Choroid plexus epithelial cell (primary cell): ENCODE measurements around the gene GRK3.

Experiments used
- DNase-seq: peaks from one replicate; pipeline ENCODE4 v3.0.0-alpha.2; 2010; ENCODE audit warnings: low read depth
- H3K4me3 ChIP-seq: 2 replicates; pipeline ENCODE4 v1.5.1; 2011; ENCODE audit warnings: low read depth, mild to moderate bottlenecking, control low read depth, low read length, moderate library complexity
- CTCF ChIP-seq: conservative IDR thresholded peaks from 2 replicates; pipeline ENCODE4 v1.5.1; 2011; ENCODE audit warnings: low read depth, mild to moderate bottlenecking, control low read depth, inconsistent platforms, low read length, moderate library complexity

The GRK3 gene

DNA sequence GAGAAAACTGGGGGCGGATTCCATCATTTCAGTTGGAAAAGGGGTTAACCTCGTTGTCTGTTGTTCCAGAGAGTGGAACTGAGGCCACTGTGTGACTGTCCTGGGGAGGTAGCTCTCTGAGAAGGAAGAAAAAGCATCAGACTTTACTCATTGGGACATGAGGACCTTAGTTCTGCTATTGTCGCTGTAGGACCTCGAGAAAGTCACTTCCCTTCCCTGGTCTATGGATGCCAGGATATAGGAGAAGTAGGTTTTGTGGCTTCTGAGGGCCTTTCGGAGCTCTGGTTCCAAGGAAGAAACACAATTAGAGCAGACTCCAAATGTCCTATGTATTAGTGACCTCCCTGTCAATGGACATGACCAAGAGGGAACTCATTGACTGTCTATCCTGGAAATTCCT, 183.7 kb downstream of the GRK3 start:
- no peak for TF ChIP-seq CTCF
- H3K4me3 ChIP-seq = no peak overlapping the region
- no peak for DNase-seq

GRCh38 chr22:25748704-25749103, 184.2 kb downstream of the GRK3 start:
- no peak for DNase-seq
- TF ChIP-seq CTCF = no peak
- H3K4me3 ChIP-seq = no peak overlapping the region

GRCh38 chr22:25749420-25750169, 185.1 kb downstream of the GRK3 start:
- DNase-seq = no peak
- no peak overlapping the region for H3K4me3 ChIP-seq
- TF ChIP-seq CTCF = no peak

DNA sequence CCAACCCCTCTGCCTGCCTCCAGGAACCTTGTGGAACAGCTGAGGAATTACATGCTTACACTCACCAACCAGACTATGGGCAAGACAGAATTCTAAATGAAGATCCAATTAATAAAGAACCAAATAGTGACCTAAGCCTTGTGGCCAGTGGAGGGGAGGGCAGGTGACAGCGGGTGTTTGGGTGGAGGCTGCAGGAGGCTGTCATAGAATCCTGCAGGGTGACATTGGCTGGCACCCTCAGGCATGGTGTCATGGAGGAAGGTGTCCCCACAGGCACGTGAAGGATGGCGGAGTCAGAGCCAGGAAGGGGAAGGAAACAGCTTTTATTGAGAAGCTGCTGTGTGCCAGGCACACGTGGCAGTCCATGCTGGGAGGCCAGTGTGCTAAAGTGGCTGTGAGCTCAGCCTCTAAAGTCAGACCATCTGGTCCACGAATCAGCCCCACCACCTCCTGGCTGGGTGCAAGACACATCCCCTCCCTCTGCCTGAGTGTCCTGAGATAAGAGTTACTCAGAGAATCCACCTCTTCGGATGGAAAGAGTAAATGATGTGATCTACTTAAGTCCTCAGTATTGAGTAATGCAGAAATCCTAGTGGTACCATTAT, 186.2 kb downstream of the GRK3 start:
- TF ChIP-seq CTCF = no peak
- no peak overlapping the region for H3K4me3 ChIP-seq
- DNase-seq = no peak

GRCh38 chr22:25751174-25751581, 186.7 kb downstream of the GRK3 start:
- no peak overlapping the region for H3K4me3 ChIP-seq
- TF ChIP-seq CTCF = no peak
- DNase-seq = no peak

DNA sequence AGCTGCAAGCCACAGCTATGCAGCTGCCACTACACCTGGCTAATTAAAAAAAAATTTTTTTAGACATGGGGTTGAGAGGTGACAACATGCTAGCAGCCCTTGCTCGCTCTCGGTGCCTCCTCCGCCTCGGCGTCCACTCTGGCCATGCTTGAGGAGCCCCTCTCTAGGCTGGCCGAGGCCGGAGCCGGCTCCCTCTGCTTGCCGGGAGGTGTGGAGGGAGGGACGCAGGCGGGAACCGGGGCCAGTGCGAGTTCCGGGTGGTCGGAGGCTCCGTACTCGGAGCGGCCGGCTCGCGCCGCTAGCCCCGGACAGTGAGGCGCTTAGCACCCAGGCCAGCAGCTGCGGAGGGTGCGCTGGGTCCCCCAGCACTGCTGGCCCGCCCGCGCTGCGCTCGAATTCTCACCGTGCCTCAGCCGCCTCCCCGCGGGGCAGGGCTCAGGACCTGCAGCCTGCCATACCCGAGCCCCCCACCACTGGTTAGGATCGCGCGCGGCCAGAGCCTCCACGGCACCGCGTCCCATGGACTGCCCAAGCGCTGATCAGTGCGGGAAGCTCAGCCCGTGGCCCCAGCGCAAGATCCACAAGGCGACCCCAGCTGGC, 188.2 kb downstream of the GRK3 start:
- TF ChIP-seq CTCF = no peak
- H3K4me3 ChIP-seq = no peak overlapping the region
- DNase-seq = no peak
